PC-9 (cell line): ENCODE results near the gene DDHD1.

Experiments used
- CTCF ChIP-seq: fragments of 200-600 bp; sonication (generic); conservative IDR thresholded peaks from 2 replicates; pipeline ENCODE4 v1.6.1; 2017; ENCODE audit warnings: mixed run types, antibody characterized with exemption, mild to moderate bottlenecking, moderate library complexity
- EZH2 ChIP-seq: fragments of 200-600 bp; sonication (generic); IDR thresholded peaks from 2 replicates; pipeline ENCODE4 v1.8.0; 2017; ENCODE audit warnings: antibody characterized with exemption, low read depth

GRCh38 chr14:53043027-53043581 is 110.0 kb downstream of the DDHD1 start:
- TF ChIP-seq CTCF: no peak
- no peak for TF ChIP-seq EZH2
